ENCODE data around the gene KLHL29.

- no peak for TF ChIP-seq CTCF (conservative IDR thresholded peaks at IDR 0.05; ENCODE audit: low read depth, low read length)
- no peak for TF ChIP-seq EZH2phosphoT487 (IDR thresholded peaks at IDR 0.05; ENCODE audit: borderline replicate concordance, low read length)
These were observed 252.2 kb downstream of the KLHL29 start for GRCh38 chr2:23637011-23637778.
